NCI-H1930 (cell line): Measurements from ENCODE around the gene NOC4L.

Experiments used
- DNase-seq, 2 experiments: peaks; one replicate each; lab custom pipeline; 2025; lab: John Stamatoyannopoulos, UW

The NOC4L gene

GRCh38 chr12:132156573-132157325, 12.5 kb downstream of the NOC4L start:
- DNase-seq = no peak

DNA sequence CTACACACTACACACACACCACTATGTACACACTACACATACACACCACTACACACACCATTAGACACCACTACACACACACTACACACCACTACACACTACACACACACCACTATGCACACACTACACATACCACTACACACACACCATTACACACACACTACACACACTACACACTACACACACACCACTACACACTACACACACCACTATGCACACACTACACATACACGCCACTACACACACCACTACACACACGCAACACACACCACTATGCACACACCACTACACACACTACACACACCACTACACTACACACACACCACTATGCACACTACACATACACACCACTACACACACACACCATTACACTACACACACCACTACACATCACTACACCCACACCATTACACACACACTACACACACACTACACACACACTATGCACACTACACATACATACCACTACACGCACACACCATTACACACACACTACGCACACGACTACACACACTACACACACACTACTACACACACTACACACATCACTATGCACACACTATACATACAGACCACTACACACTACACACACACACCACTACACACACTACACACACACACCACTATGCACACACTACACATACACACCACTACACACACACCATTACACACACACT, 13.6 kb downstream of the NOC4L start:
- DNase-seq = no peak

DNA sequence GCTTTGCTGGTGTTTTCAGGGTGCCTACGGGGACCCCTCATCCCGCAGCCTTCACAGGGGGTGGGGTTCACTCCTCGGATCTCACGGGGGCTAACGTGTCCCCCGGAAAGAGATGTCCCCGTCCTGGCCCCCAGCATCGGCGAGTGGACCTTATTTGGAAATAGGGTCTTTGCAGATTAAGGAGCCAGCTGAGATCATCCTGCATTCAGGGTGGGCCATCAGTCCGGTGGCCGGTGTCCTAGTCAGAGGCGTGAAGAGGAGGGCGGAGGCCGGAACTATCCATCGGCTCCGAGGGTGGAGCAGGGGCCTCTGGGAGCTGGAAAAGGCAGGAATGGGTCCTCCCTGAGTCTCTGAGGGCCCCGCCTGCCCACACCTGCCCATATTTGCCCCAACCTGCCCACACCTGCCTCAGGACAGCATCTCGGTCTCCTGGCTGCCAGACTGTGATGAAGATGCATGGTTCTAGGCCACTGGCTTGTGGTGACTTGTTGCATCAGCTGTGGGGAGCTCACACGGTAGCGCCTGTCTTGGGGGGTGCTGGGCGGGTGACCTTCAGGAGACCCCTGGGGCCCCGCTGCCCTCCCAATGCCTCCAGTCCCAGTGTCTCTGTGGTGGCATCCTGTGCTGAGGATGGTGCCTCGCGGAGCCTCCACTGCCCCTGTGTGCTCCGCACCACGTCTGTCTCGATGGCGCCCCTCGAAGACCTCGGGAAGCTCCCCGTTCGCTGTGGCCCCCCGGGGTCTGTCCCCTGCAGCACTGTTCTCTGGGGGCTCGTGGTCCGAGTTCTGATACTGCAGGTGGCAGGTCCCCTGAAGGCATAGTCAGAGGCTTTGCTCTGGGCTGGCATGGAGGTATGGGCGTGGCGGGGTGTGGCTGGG, 14.7 kb downstream of the NOC4L start:
- no peak for DNase-seq

GRCh38 chr12:132159555-132160003, 15.3 kb downstream of the NOC4L start:
- DNase-seq = no peak

DNA sequence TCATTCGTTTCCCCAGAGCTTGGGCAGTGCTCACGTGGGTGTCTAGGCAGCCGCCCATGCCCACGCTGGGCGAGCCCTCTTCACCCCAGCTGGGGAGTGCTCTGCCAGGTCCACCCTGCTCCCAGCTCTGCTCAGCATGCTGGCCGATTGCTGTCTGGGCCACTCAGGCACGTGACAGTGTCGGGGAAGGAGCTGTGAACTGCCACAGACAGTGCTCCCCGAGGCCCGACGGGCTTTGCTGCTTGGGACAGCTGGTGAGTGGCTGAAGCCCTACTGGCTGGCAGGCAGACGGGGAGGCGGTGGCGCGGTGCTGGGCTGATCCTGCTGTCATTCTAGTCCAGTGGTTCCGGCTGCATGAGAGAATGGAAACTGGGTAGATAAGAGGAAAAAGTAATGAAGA, 15.8 kb downstream of the NOC4L start:
- DNase-seq = no peak

DNA sequence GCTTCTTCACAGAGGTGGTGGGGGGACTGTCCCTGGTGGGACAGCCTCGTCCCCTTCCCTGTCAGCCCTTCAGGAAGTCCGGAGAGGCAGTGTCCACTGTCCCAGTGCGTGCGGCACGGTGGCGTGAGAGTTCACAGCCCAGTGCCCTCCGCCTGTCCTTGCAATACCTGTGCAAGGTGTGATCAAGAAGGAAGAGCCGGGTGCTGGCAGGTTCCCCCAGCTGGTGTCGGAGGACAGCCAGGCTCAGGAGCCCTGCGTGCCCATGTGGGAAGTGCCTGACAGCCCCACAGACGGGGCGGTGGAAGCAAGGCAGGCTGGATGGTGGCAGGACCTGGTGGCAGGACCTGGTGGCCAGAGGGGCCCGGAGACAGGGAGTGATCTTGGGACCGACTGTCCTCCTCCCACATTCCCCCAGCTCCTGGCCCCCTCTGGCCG, 16.4 kb downstream of the NOC4L start:
- DNase-seq = no peak

DNA sequence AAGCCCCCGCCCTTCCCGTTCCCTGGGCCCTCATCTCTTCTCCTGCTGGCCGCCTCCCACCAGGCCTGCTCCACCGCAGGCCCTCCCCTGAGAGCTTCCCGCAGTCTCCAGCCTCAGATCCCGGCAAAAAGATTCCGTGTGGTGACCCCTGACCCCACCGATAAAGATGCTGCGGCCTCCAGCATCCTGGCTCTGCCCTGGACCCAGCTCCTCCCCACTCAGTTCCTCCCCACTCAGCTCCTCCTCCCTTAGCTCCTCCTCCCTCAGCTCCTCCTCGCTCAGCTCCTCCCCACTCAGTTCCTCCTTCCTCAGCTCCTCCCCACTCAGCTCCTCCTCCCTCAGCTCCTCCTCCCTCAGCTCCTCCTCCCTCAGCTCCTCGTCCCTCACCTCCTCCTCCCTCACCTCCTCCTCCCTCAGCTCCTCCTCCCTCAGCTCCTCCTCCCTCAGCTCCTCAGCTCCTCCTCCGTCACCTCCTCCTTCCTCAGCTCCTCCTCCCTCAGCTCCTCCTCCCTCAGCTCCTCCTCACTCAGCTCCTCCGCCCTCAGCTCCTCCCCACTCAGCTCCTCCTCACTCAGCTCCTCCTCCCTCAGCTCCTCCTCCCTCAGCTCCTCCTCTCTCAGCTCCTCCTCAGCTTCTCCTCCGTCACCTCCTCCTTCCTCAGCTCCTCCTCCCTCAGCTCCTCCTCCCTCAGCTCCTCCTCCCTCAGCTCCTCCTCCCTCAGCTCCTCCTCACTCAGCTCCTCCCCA, 17.0 kb downstream of the NOC4L start:
- DNase-seq = no peak

GRCh38 chr12:132161796-132162507, 17.7 kb downstream of the NOC4L start:
- no peak for DNase-seq

GRCh38 chr12:132162508-132163031, 18.3 kb downstream of the NOC4L start:
- DNase-seq = no peak

DNA sequence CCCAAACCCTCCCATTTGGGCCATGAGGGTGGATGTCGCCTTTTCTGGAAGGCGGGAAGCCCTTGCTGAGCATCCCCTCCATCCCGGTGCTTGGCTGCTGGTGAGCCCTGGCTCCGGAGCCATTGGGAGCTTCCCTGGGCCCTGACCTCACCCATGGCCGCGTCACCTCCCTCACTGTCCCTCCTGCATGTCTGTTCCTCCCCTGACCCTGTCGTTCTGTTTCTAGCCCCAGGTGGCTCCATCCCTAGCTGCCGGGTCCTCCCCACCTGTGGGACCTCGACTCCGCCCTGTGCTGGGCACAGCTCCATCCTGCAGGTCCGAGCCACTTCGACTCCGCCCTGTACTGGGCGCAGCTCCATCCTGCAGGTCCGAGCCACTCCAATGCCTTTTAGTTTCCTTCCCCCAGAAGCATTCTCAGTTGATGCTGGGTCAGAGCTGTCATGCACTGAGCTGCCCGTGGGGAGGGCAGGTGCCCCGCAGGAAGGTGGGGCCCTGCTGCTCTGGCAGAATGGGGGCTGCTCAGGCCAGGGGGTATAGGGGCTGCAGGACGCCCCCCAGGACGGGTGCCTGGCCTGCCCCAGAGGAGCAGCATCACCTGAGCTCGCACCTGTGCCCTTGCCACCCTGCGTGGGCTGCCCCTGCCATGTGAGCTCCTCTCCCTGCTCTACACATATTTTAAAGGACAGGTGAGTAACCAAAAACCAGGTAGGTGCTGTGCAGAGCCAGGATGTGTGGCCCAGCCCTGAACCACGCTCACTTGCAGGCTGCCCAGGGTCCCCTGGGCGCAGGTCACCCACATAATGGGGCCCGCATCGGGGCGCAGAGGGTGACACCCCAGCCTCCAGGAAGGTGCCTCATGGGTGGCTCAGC, 19.0 kb downstream of the NOC4L start:
- DNase-seq = no peak

DNA sequence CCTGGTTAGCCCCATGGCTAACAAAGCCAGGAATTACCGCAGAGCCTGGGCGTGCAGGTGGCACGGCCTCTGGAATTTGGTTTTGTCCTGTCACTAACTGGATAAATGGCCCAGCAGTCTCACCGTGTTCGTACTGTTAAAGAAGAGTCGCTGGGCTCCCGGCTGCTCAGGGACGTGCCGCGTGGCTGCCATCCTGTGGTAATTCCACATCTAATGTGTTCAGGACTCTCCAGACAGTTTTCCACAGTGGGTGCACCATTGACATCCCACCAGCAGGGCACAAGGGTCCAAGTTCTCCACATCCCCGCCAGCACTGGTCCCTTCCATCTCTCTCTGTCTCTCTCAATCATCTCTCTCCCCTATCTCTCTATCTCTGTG, 19.6 kb downstream of the NOC4L start:
- DNase-seq = peak in 1 of 2 experiments; percentile 10

DNA sequence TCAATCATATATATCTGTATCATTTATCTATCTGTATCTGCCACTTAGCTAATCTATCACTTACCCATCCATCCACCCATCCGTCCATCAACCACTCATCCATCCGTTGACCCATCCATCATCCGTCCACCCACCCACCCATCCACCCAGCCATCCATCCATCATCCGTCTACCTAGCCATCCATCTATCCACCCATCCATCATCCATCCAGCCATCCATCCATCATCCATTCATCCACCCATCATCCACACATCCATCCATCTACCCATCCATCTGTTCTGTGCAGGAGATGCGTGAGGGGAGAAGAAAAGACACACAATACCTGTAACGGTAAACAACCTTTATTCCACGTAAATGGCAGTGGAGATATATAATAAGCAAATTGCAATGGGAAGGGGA, 20.2 kb downstream of the NOC4L start:
- DNase-seq = no peak

DNA sequence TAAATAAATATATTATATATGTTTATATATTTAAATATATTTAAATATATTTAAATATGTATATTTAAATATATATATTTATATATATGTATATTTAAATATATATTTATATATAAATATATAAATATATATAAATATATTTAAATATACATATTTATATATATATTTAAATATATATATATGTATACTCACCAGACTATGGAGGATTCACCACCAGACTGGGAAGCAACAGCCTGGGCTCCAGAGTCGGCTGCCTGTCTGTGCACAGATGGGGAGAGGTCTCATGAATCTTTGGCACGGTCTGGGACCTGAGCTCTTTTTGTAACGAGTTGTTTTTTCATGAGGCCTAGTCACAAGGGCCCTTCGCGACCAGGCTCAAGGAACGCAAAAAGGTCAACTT, 21.3 kb downstream of the NOC4L start:
- no peak for DNase-seq

DNA sequence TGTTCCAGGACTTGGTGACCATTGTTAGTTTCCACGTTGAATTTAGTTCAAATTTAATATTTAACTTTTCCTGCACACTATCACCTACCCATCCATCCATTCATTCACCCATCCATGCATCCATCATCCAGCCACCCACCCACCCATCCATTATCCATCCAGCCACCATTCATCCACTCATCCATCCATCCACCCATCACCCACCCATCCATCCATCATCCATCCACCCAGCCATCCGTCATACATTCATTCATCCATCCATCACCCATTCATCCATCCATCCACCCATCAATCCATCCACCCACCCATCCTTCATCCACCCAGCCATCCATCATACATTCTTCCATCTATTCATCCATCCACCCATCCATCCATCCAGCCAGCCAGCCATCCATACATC, 21.8 kb downstream of the NOC4L start:
- no peak for DNase-seq

- no peak for DNase-seq
Measured at GRCh38 chr12:132166801-132167591, 22.7 kb downstream of the NOC4L start.

- no peak for DNase-seq
Measured at GRCh38 chr12:132167611-132168310, 23.5 kb downstream of the NOC4L start.

DNA sequence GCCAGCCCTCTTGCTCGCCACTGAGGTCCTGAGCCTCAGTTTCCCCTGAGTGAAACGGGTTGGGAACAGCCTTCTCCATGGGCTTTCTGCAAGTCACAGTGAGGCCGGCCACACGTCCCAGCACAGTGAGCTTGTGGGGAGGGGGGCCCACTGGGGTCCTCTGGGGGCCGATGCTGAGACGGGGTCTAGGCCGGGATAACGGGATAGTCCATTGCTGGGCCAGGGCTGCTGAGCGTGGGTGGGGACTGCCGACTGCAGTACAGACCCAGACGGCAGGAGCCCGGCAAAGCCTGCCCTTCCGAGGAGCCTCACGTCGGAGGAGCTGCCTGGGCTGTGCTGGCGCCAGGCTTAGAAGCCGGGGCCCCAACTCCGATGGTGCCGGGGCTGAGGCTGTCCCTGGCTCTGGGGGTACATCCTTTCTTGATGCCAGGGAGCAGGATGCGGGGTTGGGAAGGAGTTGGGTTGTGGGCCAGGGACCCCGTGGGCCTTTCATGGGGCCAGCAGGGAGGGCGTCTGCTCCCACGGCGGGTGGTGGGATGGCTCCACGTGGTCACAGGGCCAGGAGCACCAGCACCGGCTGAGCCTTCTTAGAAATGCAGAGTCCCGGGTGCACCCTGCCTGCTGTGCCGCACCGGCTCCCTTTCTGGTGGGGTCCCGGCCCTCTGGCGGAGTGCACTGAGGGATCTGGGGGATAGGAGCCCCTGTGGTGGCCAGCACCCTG, 24.2 kb downstream of the NOC4L start:
- no peak for DNase-seq

GRCh38 chr12:132169376-132169775, 25.1 kb downstream of the NOC4L start:
- no peak for DNase-seq
